ENCODE results near the gene ZNF189. TPM values are rescaled to one million over a fixed set of nuclear protein-coding genes. Genes with fewer than 3 reads are reported as not detected.

The ZNF189 gene
- total and polyA plus RNA-seq, 2 of the 4 experiments (the other 2 are of a cell fraction): 5.9 to 19.9 TPM

DNA sequence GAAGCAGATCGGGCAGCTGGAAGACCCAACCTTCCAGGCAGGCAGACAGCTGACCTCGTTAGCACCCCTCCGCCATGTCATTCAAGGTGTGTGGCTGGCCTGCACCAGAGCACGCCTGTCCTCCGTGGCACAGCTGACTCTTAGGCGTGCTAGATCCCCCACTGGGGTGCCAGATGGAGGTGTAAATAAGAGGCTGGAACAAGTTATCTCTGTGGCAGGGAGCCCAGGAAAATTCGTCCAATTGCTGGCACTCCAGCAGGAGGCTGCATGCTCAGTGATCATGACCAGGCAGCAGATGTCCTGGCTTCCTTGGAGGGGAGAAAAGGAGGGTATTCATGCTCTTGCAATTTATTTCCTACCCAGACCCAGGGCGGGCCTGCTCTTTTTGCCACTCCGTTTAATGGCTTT lies 44.7 kb downstream of the ZNF189 start:
- Histone ChIP-seq H3K9ac (ENCODE audit: low read depth, low read length) (no peak overlapping the region), H2AK9ac (replicated peaks; ENCODE audit: low read depth, low read length, poor library complexity) (no peak overlapping the region), H3K18ac (ENCODE audit: low read depth, low read length) (no peak overlapping the region), H4K8ac (ENCODE audit: low read depth in 2 of 2, low read length in 2 of 2) (no peak overlapping the region), H3K4me2 (ENCODE audit: low read depth, low read length) (no peak overlapping the region), H3K14ac (replicated peaks; ENCODE audit: low read depth, low read length) (no peak overlapping the region), H3K79me1 (ENCODE audit: low read depth in 1 of 2, low read length in 2 of 2) (no peaks in the 10 kb centered on the region), H2BK15ac (ENCODE audit: low read depth, low read length) (no peak overlapping the region), H2BK5ac (ENCODE audit: low read depth, low read length, poor library complexity, severe bottlenecking) (no peak overlapping the region), H3K9me3 (ENCODE audit: control insufficient read depth, insufficient read depth, low read length) (no peaks in the 10 kb centered on the region), H3K27me3 (ENCODE audit: control insufficient read depth, insufficient read depth, low read length) (peaks cover 4% of the 10 kb centered on the region), H3K4me3 (ENCODE audit: insufficient read depth, low read depth, low read length) (no peak overlapping the region), H2AK5ac (ENCODE audit: low read depth, low read length) (no peak overlapping the region), H3K4ac (ENCODE audit: low read depth, low read length) (no peak overlapping the region), H3K27ac (ENCODE audit: insufficient read depth, low read length) (no peak overlapping the region), H4K91ac (ENCODE audit: insufficient read depth, low read depth, low read length) (no peak overlapping the region), H2BK120ac (ENCODE audit: low read depth, low read length) (no peak overlapping the region), H4K20me1 (ENCODE audit: insufficient read depth, low read length) (no peaks in the 10 kb centered on the region), H3K36me3 (ENCODE audit: control insufficient read depth, insufficient read depth, low read length) (no peaks in the 10 kb centered on the region), H3K9me1 (ENCODE audit: insufficient read depth, low read length) (no peaks in the 10 kb centered on the region), H2BK20ac (ENCODE audit: low read depth, low read length) (no peak overlapping the region), H2AFZ (replicated peaks; ENCODE audit: low read length, poor library complexity) (no peak overlapping the region), H4K5ac (ENCODE audit: low read depth, low read length) (no peak overlapping the region), H3K23ac (ENCODE audit: low read depth, low read length) (no peak overlapping the region), H3K56ac (ENCODE audit: extremely low read depth, insufficient read depth, low read length) (no peak overlapping the region), H3K4me1 (ENCODE audit: control insufficient read depth, insufficient read depth, low read length) (no peaks in the 10 kb centered on the region)
- TF ChIP-seq RFX5 (IDR thresholded peaks at IDR 0.05; ENCODE audit: low read depth, low read length): no peak
- no peak for TF ChIP-seq RCOR1 (IDR thresholded peaks at IDR 0.05; ENCODE audit: insufficient replicate concordance, low read length)
- no peak for TF ChIP-seq BHLHE40 (IDR thresholded peaks at IDR 0.05; ENCODE audit: low read depth, low read length)
- WGBS, 2 experiments (ENCODE audit: extremely low coverage in 2 of 2, insufficient read length in 1 of 2): 5% methylated on average over 5 of the region's 9 CpGs; no CpG with 5 or more reads in 1 of the 2 experiments
- ATAC-seq (ENCODE audit: low read depth): no peak
- intact Hi-C loops (cut with micrococcal nuclease): no loop called here
- ChIA-PET POLR2A (ENCODE audit: unreplicated experiment) (no interaction called here), CTCF (no interaction called here)
- no peak for DNase-seq
- no TSS peak for BruUV-seq (replicated peaks)
- dilution Hi-C loops (cut with HindIII; ENCODE audit: low sequenced_read_pairs, unreplicated experiment): no loop called here
- in situ Hi-C loops (cut with MboI; ENCODE audit: low sequenced_read_pairs): no loop called here

Data from IMR-90 (cell line).